Ectodermal cell (in vitro differentiated cells): ENCODE results near the gene ANAPC1.
"Not testable (repeated sequence)": the region's sequence is repeated elsewhere in the genome, so short reads cannot be mapped to it uniquely, and the experiment has no call there.

Experiments
- H3K27ac ChIP-seq: 2 replicates; pipeline ENCODE4 v1.7.0; 2013; ENCODE audit warnings: mild to moderate bottlenecking, low read depth, low read length; ENCODE audit not compliant: insufficient read depth, poor library complexity, severe bottlenecking
- H3K27me3 ChIP-seq: 2 replicates; pipeline ENCODE4 v1.7.0; 2013; ENCODE audit warnings: mild to moderate bottlenecking, low read length; ENCODE audit not compliant: insufficient read depth, control insufficient read depth, poor library complexity, severe bottlenecking
- H3K36me3 ChIP-seq: one replicate; pipeline ENCODE4 v1.7.0; 2013; ENCODE audit warnings: low read length; ENCODE audit not compliant: control insufficient read depth, insufficient read depth
- H3K4me1 ChIP-seq: one replicate; pipeline ENCODE4 v1.7.0; 2013; ENCODE audit warnings: low read length; ENCODE audit not compliant: control insufficient read depth, insufficient read depth
- H3K4me3 ChIP-seq: 2 replicates; pipeline ENCODE4 v1.7.0; 2013; ENCODE audit warnings: low read depth, low read length, control low read depth; ENCODE audit not compliant: insufficient read depth
- H3K9me3 ChIP-seq: 2 replicates; pipeline ENCODE4 v1.7.0; 2013; ENCODE audit warnings: mild to moderate bottlenecking, low read length, moderate library complexity; ENCODE audit not compliant: control insufficient read depth
- WGBS, 2 experiments: methylation state at CpG; one replicate each; pipeline ENCODE4 v1.1.7; 2013; ENCODE audit warnings: missing lambda C conversion rate in 2 of 2; 5-methylcytosine and 5-hydroxymethylcytosine counted together

The ANAPC1 gene

DNA sequence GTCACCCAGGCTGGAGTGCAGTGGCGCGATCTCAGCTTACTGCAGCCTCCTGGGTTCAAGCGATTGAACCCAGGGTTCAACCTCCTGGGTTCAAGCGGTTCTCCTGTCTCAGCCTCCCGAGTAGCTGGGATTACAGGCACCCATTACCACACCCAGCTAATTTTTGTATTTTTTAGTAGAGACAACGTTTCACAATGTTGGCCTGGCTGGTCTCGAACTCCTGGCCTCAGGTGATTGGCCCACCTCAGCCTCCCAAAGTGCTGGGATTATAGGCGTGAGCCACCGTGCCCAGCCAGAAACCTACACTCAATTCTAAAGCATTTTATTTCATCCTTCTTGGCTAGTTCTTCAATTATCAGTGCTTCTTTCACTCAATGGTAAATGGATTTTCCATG is 21.5 kb upstream of the ANAPC1 start:
- not testable (repeated sequence) for H3K27me3 ChIP-seq, H3K27ac ChIP-seq, H3K36me3 ChIP-seq, H3K4me3 ChIP-seq, H3K9me3 ChIP-seq
- H3K4me1 ChIP-seq, result peaks cover 38% of the 10 kb centered on the region
- 94% methylated on average over 9 of the region's 9 CpGs for WGBS, 2 experiments

DNA sequence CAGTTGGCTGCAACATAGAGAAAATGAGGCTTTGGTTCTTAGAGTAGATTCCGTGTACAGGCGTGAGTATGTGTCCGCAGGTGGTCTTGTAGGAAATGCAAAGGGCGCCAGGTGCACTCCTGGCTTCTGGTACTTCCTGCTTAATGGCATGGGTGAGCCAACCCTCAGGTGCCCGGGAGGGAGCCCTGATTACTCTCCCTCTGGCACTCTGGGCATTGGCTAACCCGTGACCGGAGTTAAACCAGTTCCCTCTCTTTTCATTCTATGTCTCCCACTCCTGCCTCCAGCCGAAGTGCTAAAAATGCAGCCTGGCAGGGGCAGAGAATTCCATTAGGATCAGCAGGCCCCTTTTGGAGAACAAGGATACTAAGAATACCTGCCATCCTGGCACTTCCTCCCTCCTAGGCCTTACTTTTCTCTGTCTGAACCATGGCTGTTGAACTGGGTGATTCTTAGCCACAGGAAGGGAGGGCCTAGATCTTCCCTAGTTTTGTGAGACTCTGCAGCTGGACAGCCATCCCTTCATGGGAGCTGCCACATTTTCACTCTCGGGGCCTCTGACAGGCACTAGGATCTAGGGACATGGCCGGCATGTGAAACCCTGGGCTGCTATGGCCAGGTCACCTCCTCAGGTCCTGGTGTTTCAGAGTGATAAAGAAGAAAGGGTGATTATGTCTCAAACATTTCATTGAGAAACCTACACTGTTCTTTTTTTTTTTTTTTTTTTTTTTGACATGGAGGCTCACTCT is 20.9 kb upstream of the ANAPC1 start:
- Histone ChIP-seq H3K27me3 (peaks cover 11% of the 10 kb centered on the region), H3K27ac (no peak overlapping the region), H3K4me1 (peaks cover 38% of the 10 kb centered on the region), H3K4me3 (no peak overlapping the region), H3K9me3 (no peaks in the 10 kb centered on the region), H3K36me3 (no peaks in the 10 kb centered on the region)
- 89 to 91% methylated on average over 10 of the region's 10 CpGs for WGBS, 2 experiments

DNA sequence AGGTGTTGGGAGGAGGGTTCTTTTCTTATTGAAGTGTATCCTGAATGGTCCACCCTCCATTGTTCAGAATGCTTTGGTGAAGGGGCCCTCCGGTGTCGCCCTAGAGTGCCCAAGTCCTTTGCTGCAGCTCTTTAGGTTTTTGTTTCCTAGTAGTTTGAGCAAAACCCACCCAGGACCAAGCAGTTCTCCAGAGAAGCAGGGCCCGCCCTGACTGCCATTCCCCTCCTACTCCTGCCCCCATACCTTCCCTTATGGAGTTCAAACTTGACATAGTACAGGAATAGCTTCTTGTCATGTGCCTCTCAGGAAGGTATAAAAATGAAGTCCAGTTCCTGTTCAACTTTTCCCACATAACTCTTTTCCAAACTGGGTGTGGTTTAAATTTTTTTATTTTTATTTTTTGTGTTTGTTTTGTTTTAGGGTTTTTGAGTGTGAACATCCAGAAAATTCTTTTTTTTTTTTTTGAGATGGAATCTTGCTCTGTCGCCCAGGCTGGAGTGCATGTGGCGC is 20.0 kb upstream of the ANAPC1 start:
- H3K27me3 ChIP-seq, result peaks cover 20% of the 10 kb centered on the region

DNA sequence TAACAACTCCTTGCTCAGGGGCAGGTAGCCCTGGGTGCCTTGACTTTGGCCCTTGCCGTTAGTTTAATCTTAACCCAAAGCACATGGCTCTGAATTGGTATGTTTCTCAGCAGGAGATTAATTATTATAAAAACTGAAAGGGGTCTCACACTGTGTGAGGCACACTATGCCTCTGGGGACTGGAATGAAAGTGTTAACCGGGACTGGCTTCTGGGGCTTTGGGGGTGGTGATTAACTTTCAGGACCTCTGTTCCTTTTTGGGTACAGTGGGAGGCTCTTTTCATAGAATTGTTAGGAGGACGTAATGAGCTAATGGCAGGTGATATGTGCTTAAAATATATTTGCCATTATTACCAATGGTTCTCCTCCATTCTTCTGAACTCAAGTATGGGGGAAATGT is 19.5 kb upstream of the ANAPC1 start:
- H3K27me3 ChIP-seq, result peaks cover 24% of the 10 kb centered on the region
- no peaks in the 10 kb centered on the region for H3K9me3 ChIP-seq
- H3K4me1 ChIP-seq, result peaks cover 28% of the 10 kb centered on the region
- 30 to 39% methylated on average over 2 to 3 of the region's 3 CpGs for whole genome bisulfite sequencing, 2 experiments
- no peaks in the 10 kb centered on the region for H3K36me3 ChIP-seq
- H3K4me3 ChIP-seq, result no peak overlapping the region
- H3K27ac ChIP-seq, result no peak overlapping the region

More for the DNA sequence above, 20.0 kb upstream of the ANAPC1 start:
- 57 to 64% methylated on average over 5 of the region's 5 CpGs for WGBS, 2 experiments
- peaks cover 32% of the 10 kb centered on the region for H3K4me1 ChIP-seq
- no peaks in the 10 kb centered on the region for H3K36me3 ChIP-seq
- no peaks in the 10 kb centered on the region for H3K9me3 ChIP-seq
- H3K4me3 ChIP-seq, result no peak overlapping the region
- H3K27ac ChIP-seq, result no peak overlapping the region

DNA sequence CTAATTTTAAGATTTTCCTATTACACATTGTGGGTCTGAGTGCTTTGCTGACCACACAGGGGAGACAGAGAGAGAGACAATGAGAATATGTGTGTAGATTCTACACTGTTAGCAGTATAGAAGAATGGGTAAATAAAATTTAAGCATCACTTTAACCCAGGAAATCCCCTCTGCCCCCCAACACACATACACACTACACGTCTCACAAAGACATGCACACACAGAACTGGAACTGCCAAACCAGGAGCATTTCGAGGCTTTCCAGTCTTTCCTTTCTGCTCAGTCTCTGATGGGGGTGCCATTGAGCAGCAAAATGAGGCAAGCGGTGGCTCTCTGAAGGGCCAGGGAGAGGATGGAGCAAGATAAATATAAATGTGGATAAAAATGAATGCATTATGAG is 16.9 kb upstream of the ANAPC1 start:
- Histone ChIP-seq H3K9me3 (no peaks in the 10 kb centered on the region), H3K4me3 (no peak overlapping the region), H3K36me3 (no peaks in the 10 kb centered on the region), H3K4me1 (peaks cover 11% of the 10 kb centered on the region), H3K27ac (no peak overlapping the region), H3K27me3 (peaks cover 42% of the 10 kb centered on the region)
- 34 to 36% methylated on average over 3 of the region's 3 CpGs for WGBS, 2 experiments

DNA sequence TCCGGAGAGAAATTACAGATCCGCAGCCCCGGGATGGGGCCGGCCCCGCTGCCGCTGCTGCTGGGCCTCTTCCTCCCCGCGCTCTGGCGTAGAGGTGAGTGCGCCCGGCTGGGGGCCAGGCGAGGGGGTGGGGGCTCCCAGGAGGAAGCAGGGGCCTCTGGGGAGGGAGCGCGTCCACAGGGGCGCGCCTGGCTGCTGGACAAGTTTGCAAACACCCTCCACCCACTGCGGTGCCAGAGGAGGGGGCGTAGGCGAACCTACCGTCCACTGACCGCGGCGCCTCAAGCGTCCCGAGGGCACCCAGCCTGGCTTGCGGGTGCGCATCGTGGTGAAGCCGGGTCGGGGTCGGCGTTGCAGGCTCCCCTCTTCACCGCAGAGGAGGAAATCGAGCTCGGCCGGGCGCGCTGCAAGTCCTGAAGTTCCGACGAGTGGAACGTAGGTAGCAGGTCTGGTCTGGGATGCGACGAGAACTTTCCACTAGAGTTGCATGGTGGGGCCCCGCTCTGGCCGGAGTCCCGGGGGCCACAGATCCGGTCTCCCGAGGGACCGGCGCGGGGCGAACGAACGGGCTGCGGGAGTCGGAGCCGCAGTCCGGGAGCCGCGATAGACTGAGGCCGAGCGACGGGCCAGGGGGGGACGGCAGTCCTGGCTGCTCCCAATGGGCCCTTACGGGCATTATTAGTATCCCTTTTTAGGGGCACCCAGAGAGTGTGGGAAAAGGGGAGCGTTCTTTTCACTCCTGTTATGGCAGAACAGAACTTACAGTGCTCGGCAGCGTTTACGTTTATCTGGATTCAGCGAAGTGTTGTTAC is 14.9 kb upstream of the ANAPC1 start:
- Histone ChIP-seq H3K9me3 (no peaks in the 10 kb centered on the region), H3K27me3 (peaks cover 42% of the 10 kb centered on the region), H3K4me3 (peak overlapping the region; percentile 56), H3K27ac (no peak overlapping the region), H3K4me1 (peaks cover 5% of the 10 kb centered on the region), H3K36me3 (no peaks in the 10 kb centered on the region)
- WGBS, 2 experiments, result 0 to 1% methylated on average over 70 of the region's 70 CpGs

DNA sequence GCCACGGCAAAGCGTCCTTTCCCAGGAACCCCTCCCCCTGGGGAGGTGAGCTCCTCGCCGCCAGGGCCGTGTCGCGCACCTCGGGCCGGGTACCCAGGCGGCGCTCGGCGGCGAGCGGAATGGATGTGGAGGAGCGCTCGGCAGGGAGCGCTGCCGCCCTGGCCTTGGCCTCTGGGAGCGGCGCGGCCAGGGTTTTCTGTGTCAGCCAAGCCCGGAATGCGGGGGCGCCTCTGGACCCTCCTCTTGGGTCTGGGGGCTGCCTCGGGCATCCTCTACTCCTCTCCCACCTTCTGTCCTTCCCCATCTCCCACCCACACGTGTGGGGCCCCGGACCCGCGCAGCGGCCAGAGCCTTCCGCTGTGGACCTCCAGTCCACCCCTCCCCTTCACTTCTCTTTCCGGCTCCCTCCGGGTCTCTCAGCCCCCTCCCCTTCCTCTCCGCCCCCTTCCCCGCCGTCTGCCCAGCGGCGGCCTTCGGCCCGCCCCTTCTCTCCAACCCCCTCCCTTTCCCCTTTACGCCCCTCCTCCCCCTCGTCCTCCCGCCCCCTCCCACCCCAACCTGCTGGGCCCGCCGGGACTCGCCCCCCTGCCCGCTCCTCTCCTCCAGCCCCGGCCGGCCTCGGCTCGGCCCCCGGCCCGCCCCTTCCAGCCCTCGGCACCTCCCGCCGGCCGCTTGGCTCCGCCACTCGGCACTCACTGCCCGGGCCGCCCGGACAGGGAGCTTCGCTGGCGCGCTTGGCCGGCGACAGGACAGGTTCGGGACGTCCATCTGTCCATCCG is 14.1 kb upstream of the ANAPC1 start, which contains the start of gene MERTK:
Gene MERTK (plus strand): TSS at position 684 of the 779 bp plus-strand sequence. CDS start 129 bp downstream, outside the sequence.
- Histone ChIP-seq H3K9me3 (no peaks in the 10 kb centered on the region), H3K27ac (no peak within 1 kb of the TSS), H3K27me3 (peaks cover 42% of the 10 kb centered on the region), H3K4me3 (peak within 1 kb of the TSS; percentile 56), H3K36me3 (no peaks in the 10 kb centered on the region), H3K4me1 (no peaks in the 10 kb centered on the region)
- 0% methylated on average over 67 to 68 of the region's 71 CpGs for WGBS, 2 experiments

DNA sequence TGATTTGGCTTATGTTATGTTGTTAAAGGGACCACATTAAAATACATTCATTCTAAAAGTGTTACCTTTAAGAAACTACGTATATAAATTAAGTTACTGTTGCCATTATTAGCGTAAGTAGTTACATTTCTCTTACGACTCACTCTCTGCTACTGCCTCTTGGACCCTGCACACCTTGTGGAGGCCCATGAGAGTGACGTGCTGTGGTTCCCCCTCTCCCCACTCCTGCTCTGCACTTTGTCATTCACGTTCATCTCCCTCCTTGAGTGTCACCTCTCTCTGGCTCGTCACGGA is 13.6 kb upstream of the ANAPC1 start:
- Histone ChIP-seq H3K27ac (no peak overlapping the region), H3K36me3 (no peaks in the 10 kb centered on the region), H3K27me3 (peaks cover 42% of the 10 kb centered on the region), H3K4me3 (peak overlapping the region; percentile 56), H3K4me1 (no peaks in the 10 kb centered on the region), H3K9me3 (no peaks in the 10 kb centered on the region)
- 12 to 19% methylated on average over 6 to 7 of the region's 7 CpGs for WGBS, 2 experiments

DNA sequence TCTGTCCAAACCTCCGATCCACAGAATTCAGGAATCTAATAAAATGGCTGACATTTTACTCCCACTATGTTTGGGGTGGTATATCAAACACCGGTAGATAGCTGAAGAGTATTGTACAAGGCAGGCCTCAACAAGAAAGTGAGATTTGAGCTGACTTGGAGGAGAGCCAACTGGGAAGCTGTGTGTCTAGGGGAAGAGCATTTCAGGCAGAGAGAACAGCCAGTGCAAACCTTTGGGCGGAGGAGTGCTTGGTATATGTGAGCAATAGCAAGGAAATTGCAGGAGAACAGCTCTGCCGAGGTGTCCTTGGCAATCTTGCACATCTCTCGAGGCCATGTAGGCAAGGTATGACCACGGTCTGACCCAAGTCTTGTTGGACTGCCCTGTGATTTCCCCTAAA is 12.6 kb upstream of the ANAPC1 start:
- Histone ChIP-seq H3K27ac (no peak overlapping the region), H3K27me3 (peaks cover 42% of the 10 kb centered on the region), H3K36me3 (no peaks in the 10 kb centered on the region), H3K9me3 (no peaks in the 10 kb centered on the region), H3K4me1 (no peaks in the 10 kb centered on the region), H3K4me3 (no peak overlapping the region)
- whole genome bisulfite sequencing, 2 experiments, result 94 to 95% methylated on average over 6 of the region's 6 CpGs

DNA sequence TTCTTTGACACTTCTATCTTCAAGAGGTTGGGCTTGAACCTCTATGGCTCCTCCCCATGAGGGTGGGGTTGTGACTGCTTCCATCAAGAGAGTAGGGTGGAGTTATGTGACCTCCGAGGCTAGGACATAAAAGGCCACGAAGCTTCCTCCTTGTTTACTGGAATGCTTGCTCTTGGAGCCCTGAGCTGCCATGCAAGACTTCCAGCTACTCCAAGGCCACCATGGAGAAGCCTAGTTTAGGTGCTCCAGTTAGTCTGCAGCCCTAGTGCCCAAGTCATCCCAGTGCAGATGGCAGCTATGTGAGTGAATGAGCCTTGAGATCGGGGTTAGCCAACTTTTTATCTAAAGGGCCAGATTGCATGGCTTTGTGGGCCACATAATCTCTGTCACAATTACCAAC is 12.0 kb upstream of the ANAPC1 start:
- H3K4me1 ChIP-seq, result no peaks in the 10 kb centered on the region
- WGBS, 2 experiments, result 51 to 57% methylated on average over 3 of the region's 3 CpGs
- H3K27me3 ChIP-seq, result peaks cover 42% of the 10 kb centered on the region
- H3K36me3 ChIP-seq, result no peaks in the 10 kb centered on the region
- H3K27ac ChIP-seq, result no peak overlapping the region
- H3K4me3 ChIP-seq, result no peak overlapping the region
- no peaks in the 10 kb centered on the region for H3K9me3 ChIP-seq
